Lower leg skin (tissue), 3 donors: ENCODE data around the gene LIF.

Experiments
- CTCF ChIP-seq, 3 donors: fragments of 450-650 bp; IDR thresholded peaks; one replicate each; pipeline ENCODE4 v1.5.1; 2016; ENCODE audit warnings: antibody characterized with exemption in 3 of 3, mild to moderate bottlenecking in 3 of 3, moderate library complexity in 2 of 3
- POLR2A ChIP-seq, 2 donors: fragments of 450-650 bp; IDR thresholded peaks; one replicate each; pipeline ENCODE4 v1.6.1; 2016 to 2017; ENCODE audit warnings: antibody characterized with exemption in 2 of 2, mild to moderate bottlenecking in 1 of 2, moderate library complexity in 1 of 2

- TF ChIP-seq CTCF (IDR thresholded peaks at IDR 0.05): no peak
- TF ChIP-seq POLR2A (IDR thresholded peaks at IDR 0.05): no peak
Observed at GRCh38 chr22:30294066-30294465, 47.5 kb upstream of the LIF start.
